ENCODE data around the gene SLC30A2. TPM values are rescaled to one million over a fixed set of nuclear protein-coding genes. Genes with fewer than 3 reads are reported as not detected.

The SLC30A2 gene
- total and polyA plus RNA-seq, 2 of the 13 experiments (the other 11 are each of a cell fraction or from before 2014, with no cell fraction given), result not detected

DNA sequence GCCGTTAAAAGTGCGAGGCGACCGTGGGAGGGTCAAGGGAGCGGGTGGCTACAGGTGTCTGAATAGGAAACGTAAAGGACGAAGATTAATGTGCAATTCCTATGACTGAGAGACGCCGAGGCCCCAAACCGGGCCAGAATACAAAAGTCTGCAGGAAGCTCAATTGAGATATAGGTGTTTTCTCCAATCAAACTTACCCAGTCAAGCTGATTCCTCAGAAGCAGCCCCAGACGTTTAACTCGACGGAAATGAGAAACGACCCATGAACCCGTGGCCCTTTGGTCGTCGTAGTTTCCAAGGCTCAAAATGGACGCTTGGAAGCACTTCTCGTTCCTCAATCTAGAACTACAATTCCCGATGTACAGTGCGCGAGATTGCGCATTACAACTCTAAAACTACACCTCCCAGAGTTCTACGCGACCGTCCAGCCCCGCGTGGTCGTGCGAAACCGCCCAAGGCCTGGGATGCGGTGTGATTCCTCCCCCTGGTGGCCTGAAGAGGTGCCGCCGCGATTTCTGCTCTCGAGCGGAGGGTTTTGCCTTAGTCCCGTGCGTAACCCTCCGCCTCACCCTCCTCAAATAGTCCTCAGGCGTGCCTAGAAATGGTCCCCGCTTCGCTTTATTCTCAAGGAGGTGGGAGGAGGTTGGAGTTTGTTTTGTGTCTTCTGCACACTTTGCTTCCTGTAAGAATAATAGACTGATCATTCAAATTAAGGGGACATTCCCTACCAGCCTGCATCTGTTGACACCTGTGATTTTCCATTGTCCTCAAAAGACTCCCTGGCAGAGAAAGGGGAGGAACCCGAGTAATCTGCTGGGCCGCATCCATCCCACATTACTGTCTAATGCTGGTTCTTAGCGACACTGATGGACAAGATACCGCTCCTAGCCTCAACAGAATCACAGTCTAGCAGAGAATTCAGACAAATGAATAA is 47.8 kb downstream of the SLC30A2 start, which contains the start of gene PAFAH2 (continued):
- TF ChIP-seq, protein P1, sequence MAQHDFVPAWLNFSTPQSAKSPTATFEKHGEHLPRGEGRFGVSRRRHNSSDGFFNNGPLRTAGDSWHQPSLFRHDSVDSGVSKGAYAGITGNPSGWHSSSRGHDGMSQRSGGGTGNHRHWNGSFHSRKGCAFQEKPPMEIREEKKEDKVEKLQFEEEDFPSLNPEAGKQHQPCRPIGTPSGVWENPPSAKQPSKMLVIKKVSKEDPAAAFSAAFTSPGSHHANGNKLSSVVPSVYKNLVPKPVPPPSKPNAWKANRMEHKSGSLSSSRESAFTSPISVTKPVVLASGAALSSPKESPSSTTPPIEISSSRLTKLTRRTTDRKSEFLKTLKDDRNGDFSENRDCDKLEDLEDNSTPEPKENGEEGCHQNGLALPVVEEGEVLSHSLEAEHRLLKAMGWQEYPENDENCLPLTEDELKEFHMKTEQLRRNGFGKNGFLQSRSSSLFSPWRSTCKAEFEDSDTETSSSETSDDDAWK (CRISPR knock-in tag; IDR thresholded peaks at IDR 0.05), result no peak
- TF ChIP-seq, protein P2, sequence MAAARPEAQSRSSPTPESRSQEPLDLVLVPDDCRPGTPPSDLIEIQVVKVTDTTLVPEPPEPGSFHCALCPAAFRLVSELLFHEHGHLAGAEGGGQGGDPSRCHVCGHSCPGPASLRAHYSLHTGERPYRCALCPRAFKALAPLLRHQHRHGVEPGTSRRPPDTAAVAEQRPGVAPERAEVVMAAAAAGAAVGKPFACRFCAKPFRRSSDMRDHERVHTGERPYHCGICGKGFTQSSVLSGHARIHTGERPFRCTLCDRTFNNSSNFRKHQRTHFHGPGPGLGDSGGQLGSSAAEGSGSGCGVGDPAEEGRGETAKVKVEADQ (CRISPR knock-in tag; IDR thresholded peaks at IDR 0.05; ENCODE audit: borderline replicate concordance), result peak; percentile 72; the same call in 1 of the 2 replicates
- TF ChIP-seq MEIS2 (CRISPR knock-in tag; IDR thresholded peaks at IDR 0.05) (peak; percentile 89), REL (CRISPR knock-in tag; conservative IDR thresholded peaks at IDR 0.05) (no peak), ZFY (CRISPR knock-in tag; IDR thresholded peaks at IDR 0.05) (peak; percentile 91), ZNF382 (CRISPR knock-in tag; IDR thresholded peaks at IDR 0.05; ENCODE audit: borderline replicate concordance) (no peak), TEAD2 (CRISPR knock-in tag; IDR thresholded peaks at IDR 0.05) (peak; percentile 85; the same call in 1 of the 2 replicates), ZNF3 (CRISPR knock-in tag; IDR thresholded peaks at IDR 0.05) (peak; percentile 53; the same call in 1 of the 2 replicates), TMF1 (CRISPR knock-in tag; IDR thresholded peaks at IDR 0.05; ENCODE audit: low read depth) (peak; percentile 90), ONECUT2 (CRISPR knock-in tag; IDR thresholded peaks at IDR 0.05) (no peak; the same call in 1 of the 2 replicates), ZNF670 (CRISPR knock-in tag; IDR thresholded peaks at IDR 0.05; ENCODE audit: borderline replicate concordance) (no peak; the same call in 1 of the 2 replicates), ZBTB42 (CRISPR knock-in tag; IDR thresholded peaks at IDR 0.05) (peak; percentile 72; the same call in 1 of the 2 replicates), TARDBP (CRISPR knock-in tag; IDR thresholded peaks at IDR 0.05) (peak; percentile 98), ATF1 (CRISPR knock-in tag; IDR thresholded peaks at IDR 0.05) (peak; percentile 86), ZC3H4 (CRISPR knock-in tag; IDR thresholded peaks at IDR 0.05; ENCODE audit: borderline replicate concordance) (0 out of 2 replicates have a peak, but pooled peaks have one; percentile 75), ERF (CRISPR knock-in tag; IDR thresholded peaks at IDR 0.05) (peak; percentile 95), SALL2 (CRISPR knock-in tag; IDR thresholded peaks at IDR 0.05) (peak; percentile 92), ZNF788 (CRISPR knock-in tag; IDR thresholded peaks at IDR 0.05; ENCODE audit: borderline replicate concordance) (peak; percentile 92; the same call in 1 of the 2 replicates), PCBP2 (optimal IDR thresholded peaks at IDR 0.05; ENCODE audit: low read depth, low read length, poor library complexity, severe bottlenecking) (no peak), MTF2 (CRISPR knock-in tag; IDR thresholded peaks at IDR 0.05; ENCODE audit: borderline replicate concordance) (0 out of 2 replicates have a peak, but pooled peaks have one; percentile 66)
- TF ChIP-seq, protein P3, sequence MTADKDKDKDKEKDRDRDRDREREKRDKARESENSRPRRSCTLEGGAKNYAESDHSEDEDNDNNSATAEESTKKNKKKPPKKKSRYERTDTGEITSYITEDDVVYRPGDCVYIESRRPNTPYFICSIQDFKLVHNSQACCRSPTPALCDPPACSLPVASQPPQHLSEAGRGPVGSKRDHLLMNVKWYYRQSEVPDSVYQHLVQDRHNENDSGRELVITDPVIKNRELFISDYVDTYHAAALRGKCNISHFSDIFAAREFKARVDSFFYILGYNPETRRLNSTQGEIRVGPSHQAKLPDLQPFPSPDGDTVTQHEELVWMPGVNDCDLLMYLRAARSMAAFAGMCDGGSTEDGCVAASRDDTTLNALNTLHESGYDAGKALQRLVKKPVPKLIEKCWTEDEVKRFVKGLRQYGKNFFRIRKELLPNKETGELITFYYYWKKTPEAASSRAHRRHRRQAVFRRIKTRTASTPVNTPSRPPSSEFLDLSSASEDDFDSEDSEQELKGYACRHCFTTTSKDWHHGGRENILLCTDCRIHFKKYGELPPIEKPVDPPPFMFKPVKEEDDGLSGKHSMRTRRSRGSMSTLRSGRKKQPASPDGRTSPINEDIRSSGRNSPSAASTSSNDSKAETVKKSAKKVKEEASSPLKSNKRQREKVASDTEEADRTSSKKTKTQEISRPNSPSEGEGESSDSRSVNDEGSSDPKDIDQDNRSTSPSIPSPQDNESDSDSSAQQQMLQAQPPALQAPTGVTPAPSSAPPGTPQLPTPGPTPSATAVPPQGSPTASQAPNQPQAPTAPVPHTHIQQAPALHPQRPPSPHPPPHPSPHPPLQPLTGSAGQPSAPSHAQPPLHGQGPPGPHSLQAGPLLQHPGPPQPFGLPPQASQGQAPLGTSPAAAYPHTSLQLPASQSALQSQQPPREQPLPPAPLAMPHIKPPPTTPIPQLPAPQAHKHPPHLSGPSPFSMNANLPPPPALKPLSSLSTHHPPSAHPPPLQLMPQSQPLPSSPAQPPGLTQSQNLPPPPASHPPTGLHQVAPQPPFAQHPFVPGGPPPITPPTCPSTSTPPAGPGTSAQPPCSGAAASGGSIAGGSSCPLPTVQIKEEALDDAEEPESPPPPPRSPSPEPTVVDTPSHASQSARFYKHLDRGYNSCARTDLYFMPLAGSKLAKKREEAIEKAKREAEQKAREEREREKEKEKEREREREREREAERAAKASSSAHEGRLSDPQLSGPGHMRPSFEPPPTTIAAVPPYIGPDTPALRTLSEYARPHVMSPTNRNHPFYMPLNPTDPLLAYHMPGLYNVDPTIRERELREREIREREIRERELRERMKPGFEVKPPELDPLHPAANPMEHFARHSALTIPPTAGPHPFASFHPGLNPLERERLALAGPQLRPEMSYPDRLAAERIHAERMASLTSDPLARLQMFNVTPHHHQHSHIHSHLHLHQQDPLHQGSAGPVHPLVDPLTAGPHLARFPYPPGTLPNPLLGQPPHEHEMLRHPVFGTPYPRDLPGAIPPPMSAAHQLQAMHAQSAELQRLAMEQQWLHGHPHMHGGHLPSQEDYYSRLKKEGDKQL (CRISPR knock-in tag; IDR thresholded peaks at IDR 0.05; ENCODE audit: low read depth), result peak; percentile 63; the same call in 1 of the 2 replicates
